ENCODE data around the gene USF3.

Gene USF3

GRCh38 chr3:113698213-113698742 is 1.8 kb upstream of the USF3 start:
- DNase-seq (ENCODE audit: extremely low read depth, low read depth): no peak
- TF ChIP-seq, protein P1, sequence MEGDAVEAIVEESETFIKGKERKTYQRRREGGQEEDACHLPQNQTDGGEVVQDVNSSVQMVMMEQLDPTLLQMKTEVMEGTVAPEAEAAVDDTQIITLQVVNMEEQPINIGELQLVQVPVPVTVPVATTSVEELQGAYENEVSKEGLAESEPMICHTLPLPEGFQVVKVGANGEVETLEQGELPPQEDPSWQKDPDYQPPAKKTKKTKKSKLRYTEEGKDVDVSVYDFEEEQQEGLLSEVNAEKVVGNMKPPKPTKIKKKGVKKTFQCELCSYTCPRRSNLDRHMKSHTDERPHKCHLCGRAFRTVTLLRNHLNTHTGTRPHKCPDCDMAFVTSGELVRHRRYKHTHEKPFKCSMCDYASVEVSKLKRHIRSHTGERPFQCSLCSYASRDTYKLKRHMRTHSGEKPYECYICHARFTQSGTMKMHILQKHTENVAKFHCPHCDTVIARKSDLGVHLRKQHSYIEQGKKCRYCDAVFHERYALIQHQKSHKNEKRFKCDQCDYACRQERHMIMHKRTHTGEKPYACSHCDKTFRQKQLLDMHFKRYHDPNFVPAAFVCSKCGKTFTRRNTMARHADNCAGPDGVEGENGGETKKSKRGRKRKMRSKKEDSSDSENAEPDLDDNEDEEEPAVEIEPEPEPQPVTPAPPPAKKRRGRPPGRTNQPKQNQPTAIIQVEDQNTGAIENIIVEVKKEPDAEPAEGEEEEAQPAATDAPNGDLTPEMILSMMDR (IDR thresholded peaks at IDR 0.05; ENCODE audit: low read depth, low read length): no peak

DNA sequence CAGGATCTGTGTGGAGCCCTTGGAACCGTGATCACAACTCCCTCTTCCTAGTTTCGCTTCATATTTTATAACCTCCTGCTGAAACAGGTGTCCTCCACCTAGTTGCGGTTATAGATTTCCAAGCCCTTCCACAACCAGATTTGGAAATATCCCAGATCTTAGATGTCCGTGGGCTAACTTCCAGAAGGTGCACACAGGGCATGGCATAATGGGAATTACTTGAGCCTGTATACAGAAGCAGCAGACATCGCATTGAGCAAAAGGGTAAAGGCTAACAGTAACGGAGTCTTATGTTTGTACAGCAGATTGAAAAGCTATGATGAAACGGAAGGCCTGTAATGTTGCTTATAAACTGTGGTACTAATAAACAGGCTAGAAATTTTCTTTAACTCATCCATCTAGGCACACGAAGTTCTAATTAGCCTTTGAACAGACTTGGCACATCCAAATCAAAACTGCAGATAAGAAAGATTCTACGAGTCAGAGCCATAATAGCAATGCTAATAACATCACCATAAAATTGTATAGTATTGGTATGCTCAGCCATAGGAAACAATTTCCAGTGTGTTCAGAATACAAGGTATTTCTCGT is 1.2 kb upstream of the USF3 start:
- TF ChIP-seq, protein P1 (IDR thresholded peaks at IDR 0.05; ENCODE audit: low read depth, low read length): no peak

GRCh38 chr3:113696658-113697499 is 437 bp upstream of the USF3 start:
- peak; percentile 99 for DNase-seq (ENCODE audit: extremely low read depth, low read depth)
- TF ChIP-seq, protein P1 (IDR thresholded peaks at IDR 0.05; ENCODE audit: low read depth, low read length): no peak; the same call in 1 of the 2 replicates

More for the DNA sequence above, 1.2 kb upstream of the USF3 start:
- no peak for DNase-seq (ENCODE audit: extremely low read depth, low read depth)

- TF ChIP-seq, protein P1 (IDR thresholded peaks at IDR 0.05; ENCODE audit: low read depth, low read length): no peak
- DNase-seq (ENCODE audit: extremely low read depth, low read depth): no peak
Observed at GRCh38 chr3:113695431-113695785, 1.0 kb downstream of the USF3 start.

DNA sequence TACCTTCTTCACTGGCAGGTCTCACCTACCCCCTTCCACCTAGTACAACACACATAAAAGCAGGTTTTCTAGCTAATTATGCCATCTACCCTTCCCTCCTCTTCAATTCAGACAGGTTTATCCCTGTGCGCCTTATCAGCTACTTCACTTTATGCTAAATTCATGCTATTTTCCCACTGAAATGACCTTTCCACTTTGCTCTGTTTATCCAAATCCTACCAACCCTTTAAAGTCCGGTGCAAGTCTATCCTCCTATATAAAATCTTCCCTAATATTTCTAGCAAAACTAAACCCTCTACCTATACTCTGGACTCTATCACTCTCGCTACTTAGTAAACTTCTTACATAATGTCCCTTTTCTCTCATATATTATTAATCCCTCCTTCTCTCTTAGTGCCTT is 6.0 kb downstream of the USF3 start:
- DNase-seq (ENCODE audit: extremely low read depth, low read depth): no peak
- TF ChIP-seq, protein P1 (IDR thresholded peaks at IDR 0.05; ENCODE audit: low read depth, low read length): no peak

- TF ChIP-seq, protein P1 (IDR thresholded peaks at IDR 0.05; ENCODE audit: low read depth, low read length): peak; percentile 27
- peak; percentile 44 for DNase-seq (ENCODE audit: extremely low read depth, low read depth)
Observed at GRCh38 chr3:113685956-113686721, 10.3 kb downstream of the USF3 start.
